AG09309 (cell line): ENCODE data around the gene FBLN1.

Experiments
- DNase-seq: peaks from one replicate; pipeline ENCODE4 v3.0.0-alpha.2; 2010; ENCODE audit warnings: low read depth
- H3K4me3 ChIP-seq: 2 replicates; pipeline ENCODE4 v1.5.1; 2011; ENCODE audit warnings: mild to moderate bottlenecking, low read depth, low read length, moderate library complexity; ENCODE audit not compliant: control insufficient read depth
- CTCF ChIP-seq: IDR thresholded peaks from 2 replicates; pipeline ENCODE4 v1.5.1; 2011; ENCODE audit warnings: mild to moderate bottlenecking, low read depth, low read length, inconsistent platforms; ENCODE audit not compliant: insufficient read depth, control insufficient read depth; ENCODE audit errors: missing control alignments

Gene FBLN1

GRCh38 chr22:45638197-45638596, 135.5 kb downstream of the FBLN1 start:
- no peak overlapping the region for H3K4me3 ChIP-seq
- no peak for DNase-seq
- TF ChIP-seq CTCF, result no peak

GRCh38 chr22:45638834-45639746, 136.4 kb downstream of the FBLN1 start:
- no peak for DNase-seq
- no peak for TF ChIP-seq CTCF
- H3K4me3 ChIP-seq, result no peak overlapping the region

- H3K4me3 ChIP-seq, result no peak overlapping the region
- DNase-seq, result no peak
- no peak for TF ChIP-seq CTCF
Observed at GRCh38 chr22:45639747-45640102, 137.0 kb downstream of the FBLN1 start.

GRCh38 chr22:45640291-45640940, 137.7 kb downstream of the FBLN1 start:
- H3K4me3 ChIP-seq, result no peak overlapping the region
- no peak for TF ChIP-seq CTCF
- DNase-seq, result no peak

- no peak overlapping the region for H3K4me3 ChIP-seq
- TF ChIP-seq CTCF, result no peak
- DNase-seq, result no peak
Observed at GRCh38 chr22:45640941-45641621, 138.4 kb downstream of the FBLN1 start.

- TF ChIP-seq CTCF, result no peak
- H3K4me3 ChIP-seq, result no peak overlapping the region
- no peak for DNase-seq
Observed at GRCh38 chr22:45642986-45643385, 140.3 kb downstream of the FBLN1 start.
